ENCODE measurements around the gene TDRD3.

Gene TDRD3

GRCh38 chr13:60562096-60562780 lies 165.2 kb downstream of the TDRD3 start:
- Histone ChIP-seq H3K4me1 (ENCODE audit: control insufficient read depth in 2 of 2, insufficient read depth in 2 of 2, low read length in 2 of 2) (no peaks in the 10 kb centered on the region), H3K36me3 (ENCODE audit: control insufficient read depth in 2 of 2, insufficient read depth in 2 of 2, low read length in 2 of 2) (no peaks in the 10 kb centered on the region), H3K9ac (ENCODE audit: low read depth in 1 of 2, low read length in 2 of 2) (no peak overlapping the region), H3K27me3 (ENCODE audit: control insufficient read depth in 2 of 2, insufficient read depth in 2 of 2, low read length in 2 of 2) (no peaks in the 10 kb centered on the region), H3K4me3 (ENCODE audit: low read length in 2 of 2) (no peak overlapping the region), H3K27ac (ENCODE audit: low read depth in 2 of 2, low read length in 2 of 2) (no peak overlapping the region), H3K9me3 (ENCODE audit: control insufficient read depth in 2 of 2, low read length in 2 of 2) (no peaks in the 10 kb centered on the region)

- H3K4me3 ChIP-seq (ENCODE audit: low read length in 2 of 2), result no peak overlapping the region
- H3K4me1 ChIP-seq (ENCODE audit: control insufficient read depth in 2 of 2, insufficient read depth in 2 of 2, low read length in 2 of 2), result peaks cover 0 to 3% of the 10 kb centered on the region in 2 donors
- peaks cover 6 to 8% of the 10 kb centered on the region in 2 donors for H3K36me3 ChIP-seq (ENCODE audit: control insufficient read depth in 2 of 2, insufficient read depth in 2 of 2, low read length in 2 of 2)
- no peak overlapping the region for H3K27ac ChIP-seq (ENCODE audit: low read depth in 2 of 2, low read length in 2 of 2)
- H3K27me3 ChIP-seq (ENCODE audit: control insufficient read depth in 2 of 2, insufficient read depth in 2 of 2, low read length in 2 of 2), result no peaks in the 10 kb centered on the region
- H3K9ac ChIP-seq (ENCODE audit: low read depth in 1 of 2, low read length in 2 of 2), result no peak overlapping the region
- H3K9me3 ChIP-seq (ENCODE audit: control insufficient read depth in 2 of 2, low read length in 2 of 2), result no peaks in the 10 kb centered on the region
These were observed 174.6 kb downstream of the TDRD3 start for GRCh38 chr13:60571571-60571970.

- H3K36me3 ChIP-seq (ENCODE audit: control insufficient read depth in 2 of 2, insufficient read depth in 2 of 2, low read length in 2 of 2), result peaks cover 6 to 8% of the 10 kb centered on the region in 2 donors
- peaks cover 0 to 3% of the 10 kb centered on the region in 2 donors for H3K4me1 ChIP-seq (ENCODE audit: control insufficient read depth in 2 of 2, insufficient read depth in 2 of 2, low read length in 2 of 2)
- no peaks in the 10 kb centered on the region for H3K27me3 ChIP-seq (ENCODE audit: control insufficient read depth in 2 of 2, insufficient read depth in 2 of 2, low read length in 2 of 2)
- H3K27ac ChIP-seq (ENCODE audit: low read depth in 2 of 2, low read length in 2 of 2), result no peak overlapping the region
- H3K4me3 ChIP-seq (ENCODE audit: low read length in 2 of 2), result no peak overlapping the region
- H3K9me3 ChIP-seq (ENCODE audit: control insufficient read depth in 2 of 2, low read length in 2 of 2), result no peaks in the 10 kb centered on the region
- no peak overlapping the region for H3K9ac ChIP-seq (ENCODE audit: low read depth in 1 of 2, low read length in 2 of 2)
These were observed 175.2 kb downstream of the TDRD3 start for GRCh38 chr13:60572003-60572798.

- H3K27ac ChIP-seq (ENCODE audit: low read depth in 2 of 2, low read length in 2 of 2), result no peak overlapping the region
- H3K9ac ChIP-seq (ENCODE audit: low read depth in 1 of 2, low read length in 2 of 2), result no peak overlapping the region
- H3K36me3 ChIP-seq (ENCODE audit: control insufficient read depth in 2 of 2, insufficient read depth in 2 of 2, low read length in 2 of 2), result peaks cover 6 to 8% of the 10 kb centered on the region in 2 donors
- H3K27me3 ChIP-seq (ENCODE audit: control insufficient read depth in 2 of 2, insufficient read depth in 2 of 2, low read length in 2 of 2), result no peaks in the 10 kb centered on the region
- H3K9me3 ChIP-seq (ENCODE audit: control insufficient read depth in 2 of 2, low read length in 2 of 2), result no peaks in the 10 kb centered on the region
- peaks cover 0 to 3% of the 10 kb centered on the region in 2 donors for H3K4me1 ChIP-seq (ENCODE audit: control insufficient read depth in 2 of 2, insufficient read depth in 2 of 2, low read length in 2 of 2)
- H3K4me3 ChIP-seq (ENCODE audit: low read length in 2 of 2), result no peak overlapping the region
These were observed 175.8 kb downstream of the TDRD3 start for GRCh38 chr13:60572855-60573254.

- H3K9me3 ChIP-seq (ENCODE audit: control insufficient read depth in 2 of 2, low read length in 2 of 2), result no peaks in the 10 kb centered on the region
- no peak overlapping the region for H3K27ac ChIP-seq (ENCODE audit: low read depth in 2 of 2, low read length in 2 of 2)
These were observed 177.7 kb downstream of the TDRD3 start for GRCh38 chr13:60574735-60575134.

GRCh38 chr13:60575142-60575541 lies 178.1 kb downstream of the TDRD3 start:
- Histone ChIP-seq H3K4me1 (ENCODE audit: control insufficient read depth in 2 of 2, insufficient read depth in 2 of 2, low read length in 2 of 2) (peaks cover 0 to 3% of the 10 kb centered on the region in 2 donors), H3K27me3 (ENCODE audit: control insufficient read depth in 2 of 2, insufficient read depth in 2 of 2, low read length in 2 of 2) (no peaks in the 10 kb centered on the region), H3K36me3 (ENCODE audit: control insufficient read depth in 2 of 2, insufficient read depth in 2 of 2, low read length in 2 of 2) (peaks cover 0 to 3% of the 10 kb centered on the region in 2 donors), H3K4me3 (ENCODE audit: low read length in 2 of 2) (no peak overlapping the region), H3K27ac (ENCODE audit: low read depth in 2 of 2, low read length in 2 of 2) (no peak overlapping the region), H3K9me3 (ENCODE audit: control insufficient read depth in 2 of 2, low read length in 2 of 2) (no peaks in the 10 kb centered on the region), H3K9ac (ENCODE audit: low read depth in 1 of 2, low read length in 2 of 2) (no peak overlapping the region)

More at GRCh38 chr13:60574735-60575134, 177.7 kb downstream of the TDRD3 start:
- H3K4me1 ChIP-seq (ENCODE audit: control insufficient read depth in 2 of 2, insufficient read depth in 2 of 2, low read length in 2 of 2), result peaks cover 0 to 3% of the 10 kb centered on the region in 2 donors
- H3K36me3 ChIP-seq (ENCODE audit: control insufficient read depth in 2 of 2, insufficient read depth in 2 of 2, low read length in 2 of 2), result peaks cover 0 to 3% of the 10 kb centered on the region in 2 donors
- H3K9ac ChIP-seq (ENCODE audit: low read depth in 1 of 2, low read length in 2 of 2), result no peak overlapping the region
- H3K4me3 ChIP-seq (ENCODE audit: low read length in 2 of 2), result no peak overlapping the region
- no peaks in the 10 kb centered on the region for H3K27me3 ChIP-seq (ENCODE audit: control insufficient read depth in 2 of 2, insufficient read depth in 2 of 2, low read length in 2 of 2)

- H3K27me3 ChIP-seq (ENCODE audit: control insufficient read depth in 2 of 2, insufficient read depth in 2 of 2, low read length in 2 of 2), result no peaks in the 10 kb centered on the region
- H3K9ac ChIP-seq (ENCODE audit: low read depth in 1 of 2, low read length in 2 of 2), result no peak overlapping the region
- H3K27ac ChIP-seq (ENCODE audit: low read depth in 2 of 2, low read length in 2 of 2), result no peak overlapping the region
These were observed 180.7 kb downstream of the TDRD3 start for GRCh38 chr13:60577761-60578160.

GRCh38 chr13:60583196-60583888 lies 186.3 kb downstream of the TDRD3 start:
- no peaks in the 10 kb centered on the region for H3K9me3 ChIP-seq (ENCODE audit: control insufficient read depth in 2 of 2, low read length in 2 of 2)
- no peak overlapping the region for H3K4me3 ChIP-seq (ENCODE audit: low read length in 2 of 2)
- no peaks in the 10 kb centered on the region for H3K36me3 ChIP-seq (ENCODE audit: control insufficient read depth in 2 of 2, insufficient read depth in 2 of 2, low read length in 2 of 2)
- H3K4me1 ChIP-seq (ENCODE audit: control insufficient read depth in 2 of 2, insufficient read depth in 2 of 2, low read length in 2 of 2), result peaks cover 0 to 6% of the 10 kb centered on the region in 2 donors
- H3K27ac ChIP-seq (ENCODE audit: low read depth in 2 of 2, low read length in 2 of 2), result peak overlapping the region; percentile 48 to 60
- H3K9ac ChIP-seq (ENCODE audit: low read depth in 1 of 2, low read length in 2 of 2), result no peak overlapping the region
- H3K27me3 ChIP-seq (ENCODE audit: control insufficient read depth in 2 of 2, insufficient read depth in 2 of 2, low read length in 2 of 2), result no peaks in the 10 kb centered on the region

More at GRCh38 chr13:60577761-60578160, 180.7 kb downstream of the TDRD3 start:
- Histone ChIP-seq H3K36me3 (ENCODE audit: control insufficient read depth in 2 of 2, insufficient read depth in 2 of 2, low read length in 2 of 2) (peaks cover 0 to 3% of the 10 kb centered on the region in 2 donors), H3K4me1 (ENCODE audit: control insufficient read depth in 2 of 2, insufficient read depth in 2 of 2, low read length in 2 of 2) (no peaks in the 10 kb centered on the region), H3K9me3 (ENCODE audit: control insufficient read depth in 2 of 2, low read length in 2 of 2) (no peaks in the 10 kb centered on the region), H3K4me3 (ENCODE audit: low read length in 2 of 2) (no peak overlapping the region)

- Histone ChIP-seq H3K27ac (ENCODE audit: low read depth in 2 of 2, low read length in 2 of 2) (peak overlapping the region; percentile 48 to 50), H3K9ac (ENCODE audit: low read depth in 1 of 2, low read length in 2 of 2) (no peak overlapping the region), H3K4me3 (ENCODE audit: low read length in 2 of 2) (no peak overlapping the region), H3K4me1 (ENCODE audit: control insufficient read depth in 2 of 2, insufficient read depth in 2 of 2, low read length in 2 of 2) (peaks cover 0 to 6% of the 10 kb centered on the region in 2 donors), H3K27me3 (ENCODE audit: control insufficient read depth in 2 of 2, insufficient read depth in 2 of 2, low read length in 2 of 2) (no peaks in the 10 kb centered on the region), H3K36me3 (ENCODE audit: control insufficient read depth in 2 of 2, insufficient read depth in 2 of 2, low read length in 2 of 2) (no peaks in the 10 kb centered on the region), H3K9me3 (ENCODE audit: control insufficient read depth in 2 of 2, low read length in 2 of 2) (no peaks in the 10 kb centered on the region)
These were observed 187.1 kb downstream of the TDRD3 start for GRCh38 chr13:60583911-60584753.

All from mucosa of rectum (tissue), 2 donors.